GM21381 (cell line): Measurements from ENCODE around the gene ENPP1.

Experiments used
- ATAC-seq: cut with Tn5 transposase; IDR thresholded peaks from one replicate; pipeline ENCODE4 v1.9.1; 2021; ENCODE audit warnings: mild to moderate bottlenecking, moderate library complexity; ENCODE audit not compliant: unreplicated experiment

Gene ENPP1

DNA sequence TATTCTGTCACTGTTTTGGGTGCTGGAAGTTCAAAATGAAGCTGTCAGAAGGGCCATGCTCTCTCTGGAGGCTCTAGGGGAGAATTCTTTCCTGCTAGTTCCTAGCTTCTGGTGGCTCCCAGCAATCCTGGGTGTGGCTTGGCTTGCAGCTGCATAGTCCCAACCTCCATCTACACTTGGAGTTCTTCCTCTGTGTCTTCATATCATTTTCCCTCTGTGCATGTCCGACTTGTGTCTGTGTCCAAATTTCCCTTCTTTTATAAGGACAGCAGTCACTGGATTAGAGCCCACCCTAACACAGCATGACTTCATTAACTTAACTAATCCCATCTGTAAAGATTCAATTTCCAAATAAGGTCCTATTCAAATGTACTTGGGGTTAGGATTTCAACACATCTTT lies 23.3 kb upstream of the ENPP1 start:
- ATAC-seq, result no peak

GRCh38 chr6:131787079-131787478 lies 20.7 kb upstream of the ENPP1 start:
- no peak for ATAC-seq

GRCh38 chr6:131787766-131788712 lies 19.8 kb upstream of the ENPP1 start:
- no peak for ATAC-seq

DNA sequence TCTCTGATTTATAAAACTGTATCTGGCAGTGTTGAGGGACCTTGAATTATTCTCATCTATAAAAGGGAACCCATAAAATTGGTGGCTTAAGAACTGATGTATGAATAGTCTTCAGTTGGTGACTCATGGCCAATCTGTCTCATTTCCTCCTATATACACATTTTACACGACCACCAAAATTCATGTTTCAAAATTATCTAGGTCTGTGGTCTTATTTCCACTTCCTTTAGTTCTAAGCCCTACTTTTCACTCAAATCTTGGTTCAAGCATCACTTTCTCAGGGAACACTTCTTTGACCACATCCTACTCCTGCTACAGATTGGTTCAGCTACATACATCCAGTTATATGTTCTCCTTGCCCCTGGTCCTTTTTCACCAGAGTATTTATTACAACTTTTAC lies 18.6 kb upstream of the ENPP1 start:
- ATAC-seq, result no peak

DNA sequence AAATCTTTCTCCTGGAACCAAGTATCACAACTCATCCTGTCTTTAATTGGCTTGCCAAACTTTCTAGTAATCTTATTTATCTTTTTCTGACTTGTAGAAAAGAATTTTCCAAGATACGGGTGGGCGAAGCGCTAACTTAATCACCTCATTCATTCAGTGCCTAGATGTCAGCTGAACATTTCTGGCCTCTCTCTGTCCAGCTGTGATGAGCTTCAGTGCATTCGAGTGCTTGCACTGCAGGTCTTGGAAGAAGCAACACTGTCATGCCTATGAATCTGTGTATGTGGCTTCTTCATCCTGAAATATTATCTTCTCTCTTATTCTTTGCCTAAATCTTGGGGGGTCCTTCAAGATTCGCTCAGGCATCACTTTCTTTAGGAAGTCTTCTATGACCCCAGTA lies 16.3 kb upstream of the ENPP1 start:
- ATAC-seq, result no peak

- ATAC-seq, result no peak
Measured at GRCh38 chr6:131792091-131792496, 15.7 kb upstream of the ENPP1 start.

DNA sequence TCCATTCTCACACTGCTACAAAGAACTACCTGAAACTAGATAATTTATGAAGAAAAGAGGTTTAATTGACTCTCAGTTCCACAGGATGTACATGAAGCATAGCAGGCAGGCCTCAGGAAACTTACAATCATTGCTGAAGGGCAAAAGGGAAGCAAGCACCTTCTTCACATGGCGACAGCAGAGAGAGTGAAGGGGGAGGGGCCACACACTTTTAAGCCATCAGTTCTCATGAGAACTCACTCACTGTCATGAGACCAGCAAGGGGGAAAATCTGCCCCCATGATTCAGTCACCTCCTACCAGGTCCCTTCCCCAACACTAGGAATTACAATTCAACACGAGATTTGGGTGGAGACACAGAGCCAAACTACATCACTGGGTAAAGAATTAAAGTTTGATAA lies 12.5 kb upstream of the ENPP1 start:
- no peak for ATAC-seq

GRCh38 chr6:131802347-131802746 lies 5.5 kb upstream of the ENPP1 start:
- no peak for ATAC-seq

DNA sequence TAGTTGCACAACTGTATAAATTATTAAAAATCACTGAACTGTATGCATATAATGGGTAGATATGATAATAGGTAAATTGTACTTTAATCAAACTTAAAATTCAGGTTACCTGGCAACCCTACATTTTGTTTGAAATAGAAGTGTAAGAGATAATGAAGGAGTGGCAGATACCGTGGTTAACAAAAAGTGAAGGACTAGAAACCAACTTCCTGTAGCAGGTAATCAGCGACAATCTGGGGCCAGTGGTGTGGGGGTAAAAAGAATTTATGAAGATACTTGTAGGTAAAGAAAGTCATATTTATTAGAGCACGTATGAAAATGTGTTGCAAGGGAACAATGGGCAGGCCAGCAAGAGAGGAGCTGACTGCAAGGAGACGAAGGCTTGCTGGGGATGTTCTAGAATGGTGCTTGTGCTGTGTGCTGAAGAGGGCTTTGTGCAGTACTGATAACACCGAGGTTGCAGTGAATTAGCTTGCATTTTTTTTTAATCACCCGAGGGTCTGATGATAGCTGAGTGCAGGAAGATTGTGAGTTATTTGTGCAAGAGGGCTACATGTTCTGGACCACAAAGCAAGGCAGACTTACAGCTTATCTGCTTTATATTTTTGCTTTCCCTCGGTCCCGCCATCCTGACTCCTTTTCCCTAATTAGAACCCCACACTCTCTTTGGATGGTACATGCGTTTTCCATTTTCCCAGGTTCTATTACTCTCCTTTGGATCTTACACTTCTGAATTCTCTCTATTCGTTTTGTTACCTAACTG lies 4.6 kb upstream of the ENPP1 start:
- ATAC-seq, result no peak

GRCh38 chr6:131804131-131804530 lies 3.7 kb upstream of the ENPP1 start:
- no peak for ATAC-seq

GRCh38 chr6:131807321-131807643 lies 538 bp upstream of the ENPP1 start:
- no peak for ATAC-seq

- no peak for ATAC-seq
Measured at GRCh38 chr6:131808460-131809269, 845 bp downstream of the ENPP1 start.

DNA sequence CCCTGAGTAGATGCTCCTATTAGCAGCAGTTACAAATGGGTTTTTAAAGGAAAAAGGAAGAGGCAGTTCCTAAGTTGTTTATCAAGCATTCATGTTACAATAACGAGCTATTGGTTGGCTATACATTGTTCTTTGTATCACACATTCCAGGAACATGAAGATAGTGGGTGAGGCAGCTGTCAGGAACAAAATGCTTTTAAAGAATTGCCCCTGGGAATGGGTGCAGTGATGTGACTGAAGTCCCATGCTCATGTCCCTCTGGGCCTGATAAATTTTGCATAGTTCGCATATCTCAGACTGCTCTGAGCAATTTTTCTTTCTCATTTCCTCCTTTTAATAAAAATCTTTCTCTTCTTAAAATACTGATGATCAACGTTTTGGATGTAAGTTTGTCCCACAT lies 3.7 kb downstream of the ENPP1 start:
- no peak for ATAC-seq

GRCh38 chr6:131813991-131814390 lies 6.2 kb downstream of the ENPP1 start:
- ATAC-seq, result no peak

GRCh38 chr6:131816869-131817268 lies 9.0 kb downstream of the ENPP1 start:
- ATAC-seq, result no peak

GRCh38 chr6:131819572-131820124 lies 11.8 kb downstream of the ENPP1 start:
- no peak for ATAC-seq

DNA sequence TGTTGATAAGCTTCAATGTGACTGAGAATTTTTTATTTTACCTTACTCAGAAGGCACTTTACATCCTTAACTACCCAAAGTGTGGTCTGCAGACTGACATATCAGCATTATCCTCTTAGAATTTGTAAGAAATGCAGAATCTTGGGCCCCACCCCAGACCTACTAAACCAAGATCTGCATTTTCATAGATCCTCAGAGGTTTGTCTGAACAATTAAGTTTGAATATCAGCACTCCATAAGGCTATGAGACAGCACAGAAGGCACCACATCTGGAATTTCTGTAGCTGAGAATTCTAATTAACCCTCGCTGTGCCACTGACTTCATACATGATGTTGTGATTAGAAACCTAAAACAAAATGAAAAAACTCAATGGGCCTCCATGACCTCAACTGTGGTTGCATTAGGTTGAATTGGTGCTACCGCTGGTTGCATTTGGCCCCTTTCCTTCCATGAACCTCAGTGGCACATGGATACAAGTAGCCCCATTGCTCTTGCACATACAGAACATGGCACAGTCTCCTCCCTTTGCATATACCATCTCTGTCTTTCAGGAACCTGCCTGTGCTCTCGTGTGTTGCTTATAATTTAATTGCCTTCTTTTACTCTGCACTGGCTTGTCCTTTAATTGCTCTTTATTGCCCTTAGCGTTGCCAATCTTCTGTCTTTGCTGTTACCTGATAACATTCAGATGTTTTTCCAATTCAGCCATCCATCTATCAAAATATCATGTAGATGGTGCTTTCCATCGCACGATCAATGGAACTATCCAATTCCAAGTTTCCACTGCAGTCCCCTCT lies 13.4 kb downstream of the ENPP1 start:
- no peak for ATAC-seq

DNA sequence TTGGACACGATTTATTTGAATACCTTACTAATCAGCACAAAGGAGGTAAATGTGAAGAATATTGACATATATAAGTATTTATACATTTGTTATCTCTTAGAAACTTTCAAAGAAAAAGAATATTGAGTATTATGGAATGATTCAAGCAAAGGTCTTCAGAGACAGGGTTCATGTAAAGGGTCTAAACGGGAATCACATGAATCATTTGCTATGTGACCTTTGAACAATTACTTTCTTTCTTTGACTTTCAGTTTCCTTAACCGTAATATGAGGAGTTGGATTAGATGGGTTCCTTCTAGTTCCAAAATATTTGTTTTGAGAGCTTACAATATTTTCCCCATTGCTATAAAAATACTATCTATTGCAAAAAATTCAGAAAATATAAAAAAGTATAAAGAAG lies 14.3 kb downstream of the ENPP1 start:
- no peak for ATAC-seq

DNA sequence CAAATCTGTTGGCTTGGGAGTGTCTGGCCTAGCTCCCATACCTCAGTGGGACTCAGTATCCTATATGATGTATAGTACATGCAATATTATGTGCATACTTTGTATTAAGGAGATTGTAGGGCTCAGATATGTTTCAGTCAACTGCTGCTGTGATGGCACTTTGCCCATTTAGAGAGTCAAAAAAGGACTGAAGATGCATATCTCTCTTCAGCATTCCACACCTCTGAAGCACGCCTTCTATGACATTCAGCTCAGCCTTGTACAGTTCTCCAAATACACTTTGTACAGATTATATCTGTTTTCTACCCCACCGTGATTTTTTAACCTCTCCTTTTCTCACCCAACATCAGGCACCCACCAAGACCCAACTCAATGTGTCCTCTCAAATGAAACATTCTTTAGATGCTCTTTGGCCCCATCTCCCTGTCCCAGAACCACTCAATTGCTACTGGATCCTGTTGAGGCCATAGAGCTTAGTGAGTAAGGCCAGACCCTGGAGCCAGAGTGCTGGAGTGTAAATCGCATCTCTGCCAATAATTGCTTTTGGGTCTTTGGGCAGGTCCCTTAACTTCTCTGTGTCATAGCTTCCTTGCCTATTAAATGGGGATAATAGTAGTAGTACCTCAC lies 15.6 kb downstream of the ENPP1 start:
- no peak for ATAC-seq

DNA sequence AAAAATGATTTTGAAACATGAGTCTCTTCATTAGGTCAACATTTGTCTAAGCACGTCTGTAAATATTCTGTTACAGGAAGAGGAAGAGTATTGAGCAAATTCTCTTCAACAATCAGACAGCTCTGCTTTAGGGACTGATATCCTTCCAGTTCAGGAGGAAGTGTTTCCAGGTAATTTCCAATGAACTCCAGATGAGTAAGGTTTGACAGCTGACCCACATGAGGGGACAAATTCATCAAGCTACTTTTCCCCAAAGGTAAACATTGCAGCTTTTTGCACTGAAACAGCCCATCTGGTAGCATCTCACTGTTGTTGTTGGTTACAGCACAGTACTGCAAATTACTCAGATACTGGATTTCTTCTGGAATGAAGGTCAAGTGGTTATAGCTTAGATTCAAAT lies 18.1 kb downstream of the ENPP1 start:
- ATAC-seq, result no peak
